ENCODE measurements around the gene ZP2.

DNA sequence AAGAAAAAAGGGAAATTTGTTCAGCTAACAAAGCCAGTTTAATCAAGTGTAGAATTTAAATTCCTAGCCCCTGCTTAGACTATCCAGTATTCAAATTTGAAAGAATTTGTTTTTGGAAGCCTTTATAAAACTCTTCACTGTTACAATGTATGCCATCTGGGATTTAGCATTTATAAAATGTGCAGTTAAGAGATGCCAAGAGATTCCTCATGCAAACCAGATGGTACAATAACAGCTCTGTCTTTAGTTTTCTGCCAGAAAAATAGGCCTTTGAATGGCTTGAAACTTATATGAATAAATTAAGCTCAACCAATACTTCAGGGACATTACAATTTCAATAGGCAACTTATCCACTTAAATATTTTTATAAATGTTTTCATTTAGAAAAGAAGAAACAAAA, 15.4 kb upstream of the ZP2 start:
- TF ChIP-seq POLR2AphosphoS5 (IDR thresholded peaks at IDR 0.05; ENCODE audit: low read depth, low read length) (no peak), TAF1 (IDR thresholded peaks at IDR 0.05; ENCODE audit: borderline replicate concordance, low read depth, low read length) (no peak)

Data from GM12892 (cell line).